Fibroblast of villous mesenchyme (primary cell): ENCODE results near the gene DNAJB2. TPM values are rescaled to one million over a fixed set of nuclear protein-coding genes. Genes with fewer than 3 reads are reported as not detected.
"Not testable (repeated sequence)": the region's sequence is repeated elsewhere in the genome, so short reads cannot be mapped to it uniquely, and the experiment has no call there.

ENCODE experiments used
- DNase-seq: peaks from one replicate; pipeline ENCODE4 v3.0.0-alpha.2; 2010; ENCODE audit warnings: low read depth
- H3K4me3 ChIP-seq: 2 replicates; pipeline ENCODE4 v1.5.1; 2011; ENCODE audit warnings: low read depth, mild to moderate bottlenecking, low read length
- total RNA-seq: library from RNA; depleted of rRNA; stranded (reverse); fragments of >200 nt; gene quantifications from 2 replicates; pipeline ENCODE4 v1.2.3, GENCODE V29; 2012
- TF ChIP-seq, protein P1 (sequence below): IDR thresholded peaks from 2 replicates; pipeline ENCODE4 v1.5.1; 2012; ENCODE audit warnings: low read depth, mild to moderate bottlenecking, low read length; ENCODE audit not compliant: insufficient read depth

The DNAJB2 gene
- total RNA-seq, 1 donor, result 33.7 TPM

DNA sequence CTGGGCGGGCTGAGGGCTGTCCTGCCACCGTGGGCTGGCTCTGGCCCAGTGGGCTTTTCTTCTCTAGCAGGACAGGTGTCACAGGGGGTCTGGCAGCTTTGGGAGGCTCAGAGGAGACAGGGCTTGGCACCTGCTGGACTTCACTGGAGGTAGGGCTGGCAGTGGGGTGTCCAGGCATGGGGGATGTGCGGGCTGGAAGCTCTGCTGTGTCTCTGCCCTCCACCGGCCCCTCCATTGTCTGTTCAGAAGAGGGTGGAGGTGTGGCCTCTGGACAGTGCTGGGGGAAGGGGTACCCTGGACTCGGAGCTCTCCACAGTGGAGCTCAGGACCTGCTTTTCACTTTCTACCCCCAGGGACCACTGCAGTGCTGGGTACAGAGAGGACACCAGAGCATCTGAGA lies 20.9 kb downstream of the DNAJB2 start:
- no peak overlapping the region for H3K4me3 ChIP-seq
- TF ChIP-seq, protein P1, sequence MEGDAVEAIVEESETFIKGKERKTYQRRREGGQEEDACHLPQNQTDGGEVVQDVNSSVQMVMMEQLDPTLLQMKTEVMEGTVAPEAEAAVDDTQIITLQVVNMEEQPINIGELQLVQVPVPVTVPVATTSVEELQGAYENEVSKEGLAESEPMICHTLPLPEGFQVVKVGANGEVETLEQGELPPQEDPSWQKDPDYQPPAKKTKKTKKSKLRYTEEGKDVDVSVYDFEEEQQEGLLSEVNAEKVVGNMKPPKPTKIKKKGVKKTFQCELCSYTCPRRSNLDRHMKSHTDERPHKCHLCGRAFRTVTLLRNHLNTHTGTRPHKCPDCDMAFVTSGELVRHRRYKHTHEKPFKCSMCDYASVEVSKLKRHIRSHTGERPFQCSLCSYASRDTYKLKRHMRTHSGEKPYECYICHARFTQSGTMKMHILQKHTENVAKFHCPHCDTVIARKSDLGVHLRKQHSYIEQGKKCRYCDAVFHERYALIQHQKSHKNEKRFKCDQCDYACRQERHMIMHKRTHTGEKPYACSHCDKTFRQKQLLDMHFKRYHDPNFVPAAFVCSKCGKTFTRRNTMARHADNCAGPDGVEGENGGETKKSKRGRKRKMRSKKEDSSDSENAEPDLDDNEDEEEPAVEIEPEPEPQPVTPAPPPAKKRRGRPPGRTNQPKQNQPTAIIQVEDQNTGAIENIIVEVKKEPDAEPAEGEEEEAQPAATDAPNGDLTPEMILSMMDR, result no peak
- no peak for DNase-seq

DNA sequence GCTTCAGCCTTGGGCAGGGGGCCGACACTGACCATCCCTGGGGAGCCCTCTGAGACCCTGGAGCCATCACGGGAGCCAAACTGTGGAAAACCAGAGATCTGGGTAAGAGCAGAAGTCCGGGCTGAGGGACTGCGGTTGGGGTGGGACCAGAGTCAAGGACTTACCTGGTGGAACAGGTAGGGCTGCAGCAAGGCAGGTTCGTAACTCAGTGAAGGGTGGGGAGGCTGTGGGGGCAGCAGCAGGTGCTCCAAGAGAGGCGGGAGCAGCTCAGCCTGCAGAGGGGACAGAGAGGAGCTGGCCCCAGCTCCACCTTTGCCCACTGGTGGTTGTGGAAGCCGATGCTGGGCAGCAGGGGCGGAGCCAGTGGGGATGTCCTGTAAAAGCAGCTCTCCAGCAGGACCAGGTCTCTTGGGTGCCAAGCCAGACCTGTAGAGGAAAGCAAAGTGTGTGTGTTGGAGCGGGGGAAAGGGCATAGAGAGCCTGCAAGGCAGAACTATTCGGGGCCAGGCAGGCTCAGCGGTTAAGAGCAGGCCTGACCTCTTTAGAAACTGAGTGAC lies 23.3 kb downstream of the DNAJB2 start:
- H3K4me3 ChIP-seq, result no peak overlapping the region
- no peak for DNase-seq
- TF ChIP-seq, protein P1, result no peak

DNA sequence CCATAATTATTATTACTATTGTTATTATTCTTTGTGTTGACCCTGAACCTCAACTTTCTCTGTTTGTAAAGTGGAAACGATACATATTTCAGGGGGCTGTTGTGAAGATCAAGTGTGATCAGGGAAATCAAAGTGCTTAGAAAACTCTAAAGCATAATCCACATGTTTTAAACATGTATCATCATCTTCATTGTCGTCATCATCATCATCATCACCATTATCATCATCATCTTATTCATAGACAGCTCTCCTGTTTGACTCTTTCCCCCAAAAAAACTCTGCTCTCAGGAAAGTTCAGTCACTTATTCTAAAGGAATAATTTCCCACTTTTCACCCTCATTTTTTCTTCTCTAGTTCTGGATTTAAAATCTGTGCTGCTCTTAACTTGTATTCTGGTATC lies 25.1 kb downstream of the DNAJB2 start:
- no peak overlapping the region for H3K4me3 ChIP-seq
- TF ChIP-seq, protein P1, result no peak
- DNase-seq, result no peak

DNA sequence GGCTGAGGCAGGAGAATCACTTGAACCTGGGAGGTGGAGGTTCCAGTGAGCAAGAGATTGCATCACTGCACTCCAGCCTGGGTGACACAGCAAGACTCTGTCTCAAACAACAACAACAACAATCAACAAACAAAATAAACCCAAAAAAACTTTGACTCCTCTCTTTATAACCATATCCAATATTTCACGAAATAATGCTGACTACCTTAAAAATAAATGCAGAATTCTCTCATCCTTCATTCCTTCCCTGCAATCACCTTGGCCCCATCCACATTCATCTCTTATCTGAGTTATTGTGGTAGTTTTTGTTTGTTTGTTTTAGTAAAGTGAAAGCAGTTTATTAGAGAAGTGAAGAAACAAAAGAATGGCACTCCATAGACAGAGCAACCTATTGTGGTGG lies 26.9 kb downstream of the DNAJB2 start:
- no peak for DNase-seq
- TF ChIP-seq, protein P1, result no peak
- H3K4me3 ChIP-seq, result no peak overlapping the region

DNA sequence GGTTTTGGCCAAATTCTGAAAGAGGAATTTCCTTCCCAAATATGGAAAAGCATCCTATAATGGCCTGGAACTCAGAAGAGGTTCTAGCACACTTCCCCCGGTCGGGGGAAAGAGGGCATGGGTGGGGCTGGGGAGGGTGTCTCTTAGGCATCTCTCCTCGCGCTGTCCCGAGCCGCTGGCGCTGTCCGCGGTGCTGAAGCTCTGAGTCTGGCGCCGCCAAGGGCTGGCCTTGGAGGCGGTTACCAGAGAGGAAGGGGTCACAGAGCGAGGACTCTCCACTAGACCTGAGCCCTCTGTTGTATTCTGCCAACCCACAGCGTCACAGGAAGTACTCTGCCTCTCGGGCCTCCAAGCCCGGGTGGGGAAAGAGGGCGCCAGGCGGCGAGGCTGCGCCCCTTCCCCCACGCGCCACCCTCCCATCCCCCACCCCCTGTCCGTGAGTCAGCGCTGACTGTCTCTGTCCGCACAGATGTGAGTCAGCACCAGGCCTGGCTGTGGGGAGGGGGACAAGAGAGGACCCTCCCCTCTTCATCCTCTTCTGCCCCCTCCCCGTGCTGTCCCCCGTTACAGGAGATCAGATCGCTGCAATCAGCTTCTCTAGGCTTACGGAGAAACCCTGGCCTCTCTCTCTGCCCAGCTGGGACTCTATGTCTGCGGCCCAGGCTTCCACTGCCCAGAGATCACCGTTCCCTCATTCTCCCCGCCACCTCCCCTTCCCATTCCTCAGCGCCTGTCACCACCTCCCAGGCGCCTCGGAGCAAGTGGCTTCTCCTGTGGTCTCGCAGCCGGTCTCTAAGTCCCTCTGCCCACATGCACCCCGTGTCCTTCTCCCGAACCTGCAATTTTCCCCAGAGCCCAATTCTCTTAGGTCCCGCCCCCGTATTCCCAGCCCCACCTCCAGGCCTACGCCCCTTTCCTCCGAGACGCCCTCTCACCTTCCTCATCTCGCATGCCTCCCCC lies 29.3 kb downstream of the DNAJB2 start:
- peak overlapping the region; percentile 35 for H3K4me3 ChIP-seq
- TF ChIP-seq, protein P1, result no peak
- peak; percentile 63 for DNase-seq

DNA sequence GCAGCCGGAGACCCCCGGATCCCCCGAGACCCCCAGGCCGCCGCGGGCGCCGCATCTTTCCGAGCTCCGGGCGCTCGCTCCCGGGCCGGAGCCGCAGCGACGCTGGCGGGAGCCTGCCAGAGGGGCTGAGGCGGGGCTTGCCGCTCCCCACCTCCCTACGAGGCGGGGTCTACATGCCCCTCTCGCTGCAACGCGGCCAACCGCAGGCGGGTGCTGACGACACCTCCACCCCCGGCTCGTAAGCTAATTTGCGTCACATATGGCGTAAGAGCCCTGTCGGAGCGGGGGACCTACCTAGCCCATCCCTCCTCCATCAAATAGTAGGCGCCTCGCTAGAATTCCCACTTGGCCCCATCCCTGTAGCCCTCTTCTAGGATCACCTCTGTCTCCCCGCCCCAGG lies 30.1 kb downstream of the DNAJB2 start, which contains the start of gene PTPRN:
Gene PTPRN, minus strand, starts transcription at position 124 of the 400 bp plus-strand sequence. Its CDS starts 69 bp downstream, at position 55.
- peak; percentile 51 for DNase-seq
- TF ChIP-seq, protein P1, result no peak
- peak within 1 kb of the TSS; percentile 35 for H3K4me3 ChIP-seq

DNA sequence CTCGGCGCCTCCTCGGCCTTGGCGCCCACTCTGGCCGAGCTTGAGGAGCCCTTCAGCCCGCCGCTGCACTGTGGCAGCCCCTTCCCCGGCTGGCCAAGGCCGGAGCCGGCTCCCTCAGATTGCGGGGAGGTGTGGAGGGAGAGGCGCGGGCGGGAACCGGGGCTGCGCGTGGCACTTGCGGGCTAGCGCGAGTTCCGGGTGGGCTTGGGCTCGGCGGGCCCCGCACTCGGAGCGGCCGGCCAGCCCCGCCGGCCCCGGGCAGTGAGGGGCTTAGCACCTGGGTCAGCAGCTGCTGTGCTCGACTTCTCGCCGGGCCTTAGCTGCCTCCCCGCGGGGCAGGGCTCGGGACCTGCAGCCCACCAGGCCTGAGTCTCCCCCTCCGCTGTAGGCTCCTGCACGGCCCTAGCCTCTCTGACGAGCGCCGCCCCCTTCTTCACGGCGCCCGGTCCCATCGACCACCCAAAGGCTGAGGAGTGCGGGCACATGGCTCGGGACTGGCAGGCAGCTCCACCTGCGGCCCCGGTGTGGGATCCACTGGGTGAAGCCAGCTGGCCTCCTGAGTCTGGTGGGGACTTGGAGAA lies 33.6 kb downstream of the DNAJB2 start:
- not testable (repeated sequence) for H3K4me3 ChIP-seq, DNase-seq
